Right lobe of liver (tissue), 6 donors: ENCODE data around the gene KIRREL2. TPM values are rescaled to one million over a fixed set of nuclear protein-coding genes. Genes with fewer than 3 reads are reported as not detected.

Source experiments
- ATAC-seq, 4 donors: fragments of 200-7000 bp; cut with Tn5 transposase; one replicate each; pipeline ENCODE4 v1.9.1; 2020; ENCODE audit warnings: mild to moderate bottlenecking in 4 of 4, moderate library complexity in 4 of 4
- DNase-seq, 3 donors: peaks; one replicate each; pipeline ENCODE4 v3.0.0-alpha.2; 2020
- H3K27ac ChIP-seq, 3 donors: fragments of 200-600 bp; one replicate each; pipeline ENCODE4 v1.8.0; 2022
- H3K27me3 ChIP-seq, 2 donors: fragments of 200-600 bp; one replicate each; pipeline ENCODE4 v1.8.0; 2022
- H3K36me3 ChIP-seq, 4 donors: fragments of 200-600 bp; sonication (generic) in 1 of 4; one replicate each; pipeline versions ENCODE4 v1.5.1 to v1.8.0; 2017 to 2022; ENCODE audit warnings: control low read depth in 1 of 4
- H3K4me1 ChIP-seq, 4 donors: fragments of 200-600 bp; sonication (generic) in 1 of 4; one replicate each; pipeline versions ENCODE4 v1.5.1 to v1.8.0; 2017 to 2022; ENCODE audit warnings: control low read depth in 1 of 4
- H3K4me3 ChIP-seq, 3 donors: fragments of 200-600 bp; one replicate each; pipeline ENCODE4 v1.8.0; 2022
- H3K9me3 ChIP-seq, 4 donors: fragments of 200-600 bp; sonication (generic) in 1 of 4; one replicate each; pipeline versions ENCODE4 v1.5.1 to v1.8.0; 2017 to 2022; ENCODE audit warnings: control low read depth in 1 of 4
- POLR2A ChIP-seq: fragments of 450-650 bp; IDR thresholded peaks from one replicate; pipeline ENCODE4 v1.6.1; 2017; ENCODE audit warnings: antibody characterized with exemption, mild to moderate bottlenecking
- WGBS: methylation state at CpG from one replicate; pipeline ENCODE4 v1.1.6; 2018; ENCODE audit warnings: low coverage, low lambda C conversion rate; ENCODE audit not compliant: insufficient coverage; ENCODE audit errors: missing lambda C conversion rate; 5-methylcytosine and 5-hydroxymethylcytosine counted together
- intact Hi-C, 2 donors: fragments of 100-400 bp; cut with DNase I; formaldehyde crosslinking; loops; one replicate each; pipeline versions ENCODE4 v1.11.2 to v1.14.1; 2022
- total RNA-seq, 6 experiments: library from RNA; depleted of rRNA in 2 of 6; stranded (reverse); fragments of >200 nt in 2 of 6; fragmentation: NEBNext Ultra II Directional in 3 of 6; extraction: Animal tissue kit (Norgen Biotek cat#: 25700) in 3 of 6; gene quantifications; one replicate each; pipeline versions ENCODE4 v1.1.0 to v1.2.4, GENCODE V29; 2016 to 2023
- TF ChIP-seq, protein P1 (sequence below), 4 donors: fragments of 200-600 bp in 3 of 4; fragments of 450-650 bp in 1 of 4; IDR thresholded peaks; one replicate each; pipeline versions ENCODE4 v1.5.1 to v1.8.0; 2016 to 2022; ENCODE audit warnings: antibody characterized with exemption in 4 of 4, mild to moderate bottlenecking in 2 of 4
- donor health status: DM: no; HTN: yes; CAD: no.
- donor health status: DM: no; HTN: no; CAD: no.
- donor health status: DM: no; HTN: no; CAD: no.
- donor health status: DM: no; HTN: yes; CAD: no.
- donor health status: DM: no; HTN: yes; CAD: no.

The KIRREL2 gene
- total RNA-seq, 6 experiments from 2014 or later = not detected

DNA sequence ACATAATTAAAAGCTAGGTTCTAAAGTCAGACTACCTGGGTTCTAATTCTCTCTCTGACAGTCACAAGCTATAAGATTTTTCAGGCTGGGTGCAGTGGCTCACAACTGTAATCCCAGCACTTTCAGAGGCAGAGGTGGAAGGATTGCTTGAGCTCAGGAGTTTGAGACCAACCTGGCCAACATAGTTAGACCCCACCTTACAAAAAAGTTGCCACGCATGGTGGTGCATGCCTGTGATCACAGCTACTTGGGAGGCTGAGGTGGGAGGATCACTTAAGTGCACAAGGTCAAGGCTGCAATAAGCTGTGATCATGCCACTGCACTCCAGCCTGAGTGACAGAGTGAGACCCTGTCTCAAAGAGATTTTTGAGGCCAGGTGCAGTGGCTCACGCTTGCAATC is 37.6 kb downstream of the KIRREL2 start:
- no peak overlapping the region for H3K4me3 ChIP-seq
- intact Hi-C loops = no loop called here
- H3K27me3 ChIP-seq = no peaks in the 10 kb centered on the region
- H3K27ac ChIP-seq = no peak overlapping the region
- DNase-seq (no peak), ATAC-seq (no peak)
- WGBS = no CpG with 5 or more reads among the region's 2 CpGs
- no peaks in the 10 kb centered on the region for H3K9me3 ChIP-seq
- TF ChIP-seq, protein P1, sequence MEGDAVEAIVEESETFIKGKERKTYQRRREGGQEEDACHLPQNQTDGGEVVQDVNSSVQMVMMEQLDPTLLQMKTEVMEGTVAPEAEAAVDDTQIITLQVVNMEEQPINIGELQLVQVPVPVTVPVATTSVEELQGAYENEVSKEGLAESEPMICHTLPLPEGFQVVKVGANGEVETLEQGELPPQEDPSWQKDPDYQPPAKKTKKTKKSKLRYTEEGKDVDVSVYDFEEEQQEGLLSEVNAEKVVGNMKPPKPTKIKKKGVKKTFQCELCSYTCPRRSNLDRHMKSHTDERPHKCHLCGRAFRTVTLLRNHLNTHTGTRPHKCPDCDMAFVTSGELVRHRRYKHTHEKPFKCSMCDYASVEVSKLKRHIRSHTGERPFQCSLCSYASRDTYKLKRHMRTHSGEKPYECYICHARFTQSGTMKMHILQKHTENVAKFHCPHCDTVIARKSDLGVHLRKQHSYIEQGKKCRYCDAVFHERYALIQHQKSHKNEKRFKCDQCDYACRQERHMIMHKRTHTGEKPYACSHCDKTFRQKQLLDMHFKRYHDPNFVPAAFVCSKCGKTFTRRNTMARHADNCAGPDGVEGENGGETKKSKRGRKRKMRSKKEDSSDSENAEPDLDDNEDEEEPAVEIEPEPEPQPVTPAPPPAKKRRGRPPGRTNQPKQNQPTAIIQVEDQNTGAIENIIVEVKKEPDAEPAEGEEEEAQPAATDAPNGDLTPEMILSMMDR (IDR thresholded peaks at IDR 0.05) = no peak
- TF ChIP-seq POLR2A = no peak
- H3K4me1 ChIP-seq = no peaks in the 10 kb centered on the region
- H3K36me3 ChIP-seq = peaks cover 0 to 20% (median 0%) of the 10 kb centered on the region in 4 donors

DNA sequence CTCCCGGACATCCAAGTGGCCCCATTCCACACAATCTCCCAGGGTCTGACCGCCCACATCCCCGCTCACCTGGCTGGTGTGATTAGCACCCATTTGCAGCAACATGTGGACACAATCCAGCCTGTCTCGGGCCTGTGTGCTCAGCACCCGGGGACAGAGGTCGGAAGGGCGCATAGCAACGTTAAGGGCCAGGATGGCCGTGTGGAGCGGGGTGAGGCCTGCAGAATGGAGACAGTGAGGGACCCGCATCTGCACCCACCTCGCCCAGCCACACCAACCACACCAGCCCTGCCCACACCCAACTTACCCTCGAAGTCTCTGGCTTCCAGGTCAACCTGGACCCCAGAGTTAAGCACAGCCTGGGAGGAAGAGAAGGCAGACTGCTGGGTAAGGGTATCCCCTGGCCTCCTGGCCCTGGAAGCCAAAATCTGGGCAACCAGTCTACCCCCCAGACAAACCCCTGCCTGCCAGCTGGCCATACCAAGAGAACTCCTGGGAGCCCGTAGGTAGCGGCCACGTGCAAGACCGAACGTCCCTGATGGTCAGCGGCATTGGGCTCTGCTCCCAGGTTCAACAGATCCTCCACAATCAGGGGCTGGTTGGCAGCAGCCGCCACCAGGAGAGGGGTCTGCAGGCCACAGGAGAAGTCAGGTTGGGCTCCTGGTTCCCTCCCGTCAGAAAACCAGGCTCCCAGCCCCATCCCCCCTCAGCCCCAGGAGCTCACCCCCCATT is 39.4 kb downstream of the KIRREL2 start:
- Histone ChIP-seq H3K4me3 (no peak overlapping the region), H3K4me1 (no peaks in the 10 kb centered on the region), H3K27ac (no peak overlapping the region), H3K9me3 (no peaks in the 10 kb centered on the region), H3K36me3 (peaks cover 0 to 14% (median 0%) of the 10 kb centered on the region in 4 donors), H3K27me3 (no peaks in the 10 kb centered on the region)
- ATAC-seq (no peak), DNase-seq (no peak)
- TF ChIP-seq, protein P1 (IDR thresholded peaks at IDR 0.05) = no peak
- TF ChIP-seq POLR2A = no peak
- intact Hi-C loops = no loop called here
- 31% methylated on average over 3 of the region's 21 CpGs for WGBS

DNA sequence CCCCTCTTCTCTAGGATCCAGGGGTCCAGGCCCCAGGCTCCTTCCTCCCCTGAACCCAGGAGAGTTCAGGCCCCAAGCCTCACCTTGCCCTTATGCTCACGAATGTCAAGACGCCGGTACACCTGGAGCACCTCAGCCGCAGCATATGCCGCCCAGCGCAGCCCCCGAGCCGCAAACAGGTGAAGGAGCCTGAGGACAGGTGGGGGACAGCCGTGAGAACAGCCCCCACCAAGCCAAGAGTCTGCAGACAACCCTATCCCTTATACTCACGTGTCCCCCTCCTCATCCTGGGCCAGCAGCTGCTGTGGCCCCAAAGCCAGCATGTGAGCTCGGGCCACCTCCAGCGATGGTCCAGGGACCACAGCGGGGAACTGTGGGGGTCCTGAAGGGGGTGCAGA is 39.9 kb downstream of the KIRREL2 start:
- H3K27me3 ChIP-seq = no peaks in the 10 kb centered on the region
- H3K27ac ChIP-seq = no peak overlapping the region
- no peak overlapping the region for H3K4me3 ChIP-seq
- no peak for DNase-seq
- 90% methylated on average over 7 of the region's 13 CpGs for WGBS
- no peak for TF ChIP-seq POLR2A
- TF ChIP-seq, protein P1 (IDR thresholded peaks at IDR 0.05) = no peak
- no peaks in the 10 kb centered on the region for H3K9me3 ChIP-seq
- no peak for ATAC-seq
- intact Hi-C loops = no loop called here
- H3K4me1 ChIP-seq = no peaks in the 10 kb centered on the region
- H3K36me3 ChIP-seq = peaks cover 0 to 14% (median 0%) of the 10 kb centered on the region in 4 donors

DNA sequence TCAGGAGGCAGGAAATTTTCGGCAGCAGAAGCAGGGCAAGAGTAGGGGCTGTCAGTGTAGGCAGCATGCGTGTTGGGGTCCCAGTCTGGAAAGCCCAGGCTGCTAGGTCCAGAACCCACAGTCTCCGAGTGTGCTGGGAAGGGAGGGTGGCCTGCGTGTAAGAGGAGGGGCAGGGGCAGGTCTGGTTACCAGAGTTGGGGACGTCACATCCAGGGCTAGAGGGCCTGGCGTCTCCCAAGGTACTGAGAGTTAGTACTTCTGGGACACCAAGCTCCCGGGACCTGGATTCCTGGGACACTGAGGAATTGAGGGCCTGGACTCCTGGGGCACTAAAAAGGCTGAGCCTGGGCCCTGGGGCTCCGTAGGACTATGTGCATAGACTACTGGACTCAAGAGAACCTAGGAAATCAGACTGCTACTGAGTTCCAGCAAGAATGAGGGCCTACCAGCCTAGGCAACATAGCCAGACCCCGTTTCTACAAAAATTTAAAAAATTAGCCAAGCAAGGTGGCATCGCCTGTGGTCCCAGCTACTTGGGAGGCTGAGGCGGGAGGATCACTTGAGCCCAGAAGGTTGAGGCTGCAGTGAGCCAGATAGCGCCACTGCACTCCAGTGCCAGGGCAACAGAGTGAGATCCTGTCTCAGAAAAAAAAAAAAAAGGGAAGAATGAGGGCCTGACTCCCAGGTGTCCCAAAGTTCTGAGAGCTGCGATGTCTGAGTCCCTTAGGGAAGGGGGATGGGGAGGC is 41.2 kb downstream of the KIRREL2 start:
- H3K36me3 ChIP-seq = peaks cover 0 to 12% (median 0%) of the 10 kb centered on the region in 4 donors
- no peaks in the 10 kb centered on the region for H3K9me3 ChIP-seq
- ATAC-seq (no peak), DNase-seq (no peak)
- H3K4me1 ChIP-seq = no peaks in the 10 kb centered on the region
- peak overlapping the region in 1 of 3 donors; percentile 64 for H3K4me3 ChIP-seq
- intact Hi-C loops = no loop called here
- TF ChIP-seq POLR2A = no peak
- TF ChIP-seq, protein P1 (IDR thresholded peaks at IDR 0.05) = no peak
- 84% methylated on average over 6 of the region's 13 CpGs for WGBS
- H3K27ac ChIP-seq = peak overlapping the region; percentile 74 to 90 (median 86)
- H3K27me3 ChIP-seq = no peaks in the 10 kb centered on the region
